ENCODE results near the gene PARP15.
"Not testable (repeated sequence)": the region's sequence is repeated elsewhere in the genome, so short reads cannot be mapped to it uniquely, and the experiment has no call there.

Gene PARP15

GRCh38 chr3:122558605-122559004 lies 18.8 kb upstream of the PARP15 start:
- no peak for TF ChIP-seq JUND (IDR thresholded peaks at IDR 0.05; ENCODE audit: low read depth)
- in situ Hi-C loops (cut with HindIII; ENCODE audit: low pct_unique_long_range_greater_than_20kb, low sequenced_read_pairs): no loop called here
- no peak for DNase-seq (ENCODE audit: low read depth in 1 of 2, low spot score in 1 of 2)

- DNase-seq (ENCODE audit: low read depth in 1 of 2, low spot score in 1 of 2): no peak
- no peak for TF ChIP-seq JUND (IDR thresholded peaks at IDR 0.05; ENCODE audit: low read depth)
- in situ Hi-C loops (cut with HindIII; ENCODE audit: low pct_unique_long_range_greater_than_20kb, low sequenced_read_pairs): no loop called here
Measured at GRCh38 chr3:122559906-122560305, 17.5 kb upstream of the PARP15 start.

- TF ChIP-seq JUND (IDR thresholded peaks at IDR 0.05; ENCODE audit: low read depth): no peak
- DNase-seq (ENCODE audit: low read depth in 1 of 2, low spot score in 1 of 2): peak; percentile 51 to 89
Measured at GRCh38 chr3:122560680-122561079, 16.8 kb upstream of the PARP15 start.

GRCh38 chr3:122562923-122563716 lies 14.3 kb upstream of the PARP15 start:
- in situ Hi-C loops (cut with HindIII; ENCODE audit: low pct_unique_long_range_greater_than_20kb, low sequenced_read_pairs): no loop called here
- no peak for TF ChIP-seq JUND (IDR thresholded peaks at IDR 0.05; ENCODE audit: low read depth)
- DNase-seq (ENCODE audit: low read depth in 1 of 2, low spot score in 1 of 2): no peak

More at GRCh38 chr3:122560680-122561079, 16.8 kb upstream of the PARP15 start:
- in situ Hi-C loops (cut with HindIII; ENCODE audit: low pct_unique_long_range_greater_than_20kb, low sequenced_read_pairs): no loop called here

- peak in 1 of 2 experiments; percentile 11 for DNase-seq (ENCODE audit: low read depth in 1 of 2, low spot score in 1 of 2)
- in situ Hi-C loops (cut with HindIII; ENCODE audit: low pct_unique_long_range_greater_than_20kb, low sequenced_read_pairs): no loop called here
Measured at GRCh38 chr3:122563717-122564025, 13.8 kb upstream of the PARP15 start.

GRCh38 chr3:122564155-122564912 lies 13.1 kb upstream of the PARP15 start, which contains the start of the genes DTX3L and PARP9:
DTX3L (plus strand) TSS chr3:122564338; CDS start chr3:122564427, 89 bp downstream.
PARP9 (minus strand) TSS chr3:122564300; CDS start chr3:122559620, 4,680 bp downstream.
- in situ Hi-C loops (cut with HindIII; ENCODE audit: low pct_unique_long_range_greater_than_20kb, low sequenced_read_pairs): no loop called here
- TF ChIP-seq JUND (IDR thresholded peaks at IDR 0.05; ENCODE audit: low read depth): no peak
- DNase-seq (ENCODE audit: low read depth in 1 of 2, low spot score in 1 of 2): peak; percentile 80 to 81

More at GRCh38 chr3:122563717-122564025, 13.8 kb upstream of the PARP15 start:
- TF ChIP-seq JUND (IDR thresholded peaks at IDR 0.05; ENCODE audit: low read depth): no peak

GRCh38 chr3:122568131-122568530 lies 9.3 kb upstream of the PARP15 start:
- in situ Hi-C loops (cut with HindIII; ENCODE audit: low pct_unique_long_range_greater_than_20kb, low sequenced_read_pairs); DNase-seq (ENCODE audit: low read depth in 1 of 2, low spot score in 1 of 2): not testable (repeated sequence)

- in situ Hi-C loops (cut with HindIII; ENCODE audit: low pct_unique_long_range_greater_than_20kb, low sequenced_read_pairs): no loop called here
- no peak for TF ChIP-seq JUND (IDR thresholded peaks at IDR 0.05; ENCODE audit: low read depth)
- DNase-seq (ENCODE audit: low read depth in 1 of 2, low spot score in 1 of 2): no peak
Measured at GRCh38 chr3:122568755-122569154, 8.7 kb upstream of the PARP15 start.

GRCh38 chr3:122572940-122573412 lies 4.5 kb upstream of the PARP15 start:
- in situ Hi-C loops (cut with HindIII; ENCODE audit: low pct_unique_long_range_greater_than_20kb, low sequenced_read_pairs): no loop called here
- TF ChIP-seq JUND (IDR thresholded peaks at IDR 0.05; ENCODE audit: low read depth): no peak
- DNase-seq (ENCODE audit: low read depth in 1 of 2, low spot score in 1 of 2): peak in 1 of 2 experiments; percentile 35

- in situ Hi-C loops (cut with HindIII; ENCODE audit: low pct_unique_long_range_greater_than_20kb, low sequenced_read_pairs): no loop called here
- DNase-seq (ENCODE audit: low read depth in 1 of 2, low spot score in 1 of 2): no peak
- TF ChIP-seq JUND (IDR thresholded peaks at IDR 0.05; ENCODE audit: low read depth): no peak
Measured at GRCh38 chr3:122576174-122576940, 1.1 kb upstream of the PARP15 start.

GRCh38 chr3:122578069-122578740 lies 755 bp downstream of the PARP15 start:
- no peak for TF ChIP-seq JUND (IDR thresholded peaks at IDR 0.05; ENCODE audit: low read depth)
- no peak for DNase-seq (ENCODE audit: low read depth in 1 of 2, low spot score in 1 of 2)
- in situ Hi-C loops (cut with HindIII; ENCODE audit: low pct_unique_long_range_greater_than_20kb, low sequenced_read_pairs): no loop called here

- DNase-seq (ENCODE audit: low read depth in 1 of 2, low spot score in 1 of 2): no peak
- TF ChIP-seq JUND (IDR thresholded peaks at IDR 0.05; ENCODE audit: low read depth): no peak
- in situ Hi-C loops (cut with HindIII; ENCODE audit: low pct_unique_long_range_greater_than_20kb, low sequenced_read_pairs): no loop called here
Measured at GRCh38 chr3:122580470-122580869, 3.0 kb downstream of the PARP15 start.

All from T47D (cell line).